ENCODE data around the gene OGA.

Gene OGA

DNA sequence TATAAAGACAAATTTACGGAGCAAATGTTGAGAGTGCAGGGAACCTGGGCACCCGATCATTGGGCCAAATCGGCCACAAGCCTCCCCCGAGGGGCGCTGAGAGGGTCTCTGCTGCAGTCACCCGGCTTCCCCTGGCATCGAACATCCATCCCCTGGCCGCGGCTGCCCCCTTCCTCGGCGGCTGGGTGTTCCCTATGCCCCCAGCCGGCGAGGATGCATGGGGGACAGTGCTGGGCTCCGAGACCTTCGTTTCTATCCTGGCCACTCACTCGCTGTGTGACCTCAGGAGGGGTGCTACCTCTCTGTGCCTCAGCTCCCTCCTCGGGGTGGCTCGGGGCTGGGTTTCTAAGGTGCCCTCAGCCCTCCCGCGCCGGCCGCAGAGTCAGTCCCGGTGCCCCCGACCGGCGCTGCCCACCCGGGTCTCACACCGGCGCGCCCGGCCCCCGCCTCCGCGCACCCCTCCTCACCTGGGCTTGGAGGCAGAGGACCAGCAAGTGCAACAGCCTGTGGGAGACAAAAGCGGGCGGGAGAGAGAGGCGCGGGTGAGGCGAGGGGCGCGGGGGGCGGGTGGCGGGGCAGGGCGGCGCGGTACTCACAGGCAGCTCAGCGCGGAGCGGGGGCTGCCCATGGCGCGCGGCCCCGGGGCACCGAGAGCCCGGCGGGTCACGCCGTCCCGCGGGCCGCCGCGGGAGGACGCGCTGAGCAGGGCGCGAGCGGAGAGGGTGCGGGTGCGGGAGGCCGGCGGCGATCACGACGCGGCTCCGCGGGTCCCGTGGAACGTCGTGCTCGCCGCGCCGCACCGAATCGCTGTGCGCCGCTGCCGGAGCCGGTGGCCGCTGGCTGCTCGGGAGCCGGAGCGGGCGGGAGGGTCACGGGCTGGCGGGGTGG is 42.7 kb downstream of the OGA start, which contains the start of gene FGF8:
Gene FGF8, minus strand, starts transcription at position 842 of the 888 bp plus-strand sequence. Its CDS starts 214 bp downstream, at position 628.
- no peak for DNase-seq (ENCODE audit: low read depth in 2 of 2)

DNA sequence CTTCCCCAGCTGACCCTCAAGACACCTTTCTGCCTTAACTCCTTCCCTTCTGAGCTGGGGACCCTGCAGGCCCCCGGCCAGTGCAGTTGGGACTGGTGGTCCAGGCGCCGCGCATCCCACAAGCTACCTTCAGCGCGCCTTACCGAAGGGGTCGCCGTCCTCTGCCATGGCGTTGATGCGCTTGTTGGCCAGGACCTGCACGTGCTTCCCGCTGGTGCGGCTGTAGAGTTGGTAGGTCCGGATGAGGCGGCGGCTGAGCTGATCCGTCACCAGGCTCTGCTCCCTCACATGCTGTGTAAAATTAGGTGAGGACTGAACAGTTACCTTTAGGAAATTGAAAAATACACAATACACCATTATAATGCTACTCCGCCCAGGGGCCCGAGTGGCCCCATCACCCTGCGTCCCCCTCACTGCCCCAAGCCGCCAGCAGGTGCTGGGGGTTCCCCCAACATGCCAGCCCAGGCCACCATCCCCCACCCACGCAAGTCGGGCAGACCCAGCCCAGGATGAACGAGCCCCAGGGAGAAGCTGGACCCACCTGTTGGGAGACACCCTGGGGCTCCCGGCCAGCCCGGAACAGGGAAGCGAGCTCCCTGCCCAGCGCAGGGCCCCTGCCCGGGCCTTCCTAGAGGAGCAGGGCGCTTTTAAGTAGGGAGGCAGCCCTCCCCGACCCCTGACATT is 43.5 kb downstream of the OGA start:
- no peak for DNase-seq (ENCODE audit: low read depth in 2 of 2)

DNA sequence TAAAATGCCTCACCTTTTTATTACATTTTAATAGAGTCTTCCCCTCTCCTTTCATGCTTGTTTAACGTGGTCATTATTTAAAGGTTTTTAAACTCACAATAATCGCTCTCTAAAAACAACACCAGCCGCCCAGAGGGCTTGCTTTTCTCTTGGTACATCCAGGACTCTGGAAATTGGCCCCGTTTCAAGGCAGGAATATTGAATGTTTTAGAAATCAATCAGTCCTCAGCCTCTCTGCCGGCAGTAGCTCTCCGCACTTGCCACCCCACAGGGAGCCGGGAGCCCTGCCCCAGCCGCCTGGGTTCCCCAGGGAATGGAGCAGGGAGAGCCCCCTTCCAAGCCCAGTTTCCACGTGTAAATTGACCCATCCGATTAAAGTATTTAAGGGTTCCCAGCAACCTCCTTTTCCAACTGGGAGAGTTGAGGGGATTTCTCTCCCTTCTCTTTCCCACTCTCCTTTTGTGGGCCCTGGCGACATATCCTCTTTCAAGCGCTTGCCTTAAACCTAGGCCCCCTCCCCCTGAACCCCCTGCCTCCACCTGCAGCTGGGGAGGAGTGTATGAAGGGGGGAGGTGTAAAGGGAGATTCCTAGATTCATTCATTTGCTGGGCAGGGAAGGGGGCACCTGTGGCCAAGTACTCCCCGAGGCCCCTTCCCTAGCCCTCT is 44.2 kb downstream of the OGA start:
- DNase-seq (ENCODE audit: low read depth in 2 of 2), result no peak

DNA sequence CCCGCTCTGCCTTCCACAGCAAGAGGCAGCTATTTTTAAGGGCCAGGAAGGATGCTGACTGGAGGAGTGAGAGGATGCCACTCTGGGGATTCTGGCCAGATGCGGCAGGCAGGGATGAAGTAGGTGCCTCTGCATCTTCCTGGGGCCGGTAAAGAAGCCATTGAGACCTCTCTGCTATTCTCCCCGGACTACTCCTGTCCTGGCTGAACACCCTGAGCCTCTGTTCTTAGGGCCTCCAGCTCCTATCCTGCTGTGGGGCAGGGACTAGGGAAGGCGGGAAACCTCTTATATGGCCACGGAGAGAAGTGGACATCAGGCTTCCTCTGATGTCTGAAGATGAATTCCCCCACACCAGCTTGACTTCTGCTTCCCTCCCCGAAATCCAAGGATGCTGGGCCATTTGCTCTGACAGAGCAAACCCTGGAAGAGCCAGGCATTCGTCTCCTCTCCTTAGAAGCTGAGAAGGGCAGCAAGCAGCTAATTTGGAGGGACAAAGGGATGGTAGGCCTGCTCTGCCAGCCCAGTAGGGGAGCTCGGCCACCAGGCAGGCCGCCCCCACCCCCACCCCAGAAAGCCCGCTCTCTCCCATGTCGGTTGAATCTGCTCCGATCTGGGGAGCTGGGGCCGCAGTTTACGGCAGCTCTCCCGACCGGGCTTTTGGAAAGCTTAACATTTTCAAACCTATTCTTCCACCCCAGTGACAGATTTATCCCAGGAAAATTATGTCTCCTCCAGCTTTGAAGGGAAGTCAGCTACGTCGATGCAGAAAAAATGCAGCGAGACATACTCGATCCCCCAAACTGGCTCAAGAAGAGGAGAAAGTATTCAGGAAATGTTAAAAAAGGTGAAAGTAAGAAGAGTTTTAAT is 45.1 kb downstream of the OGA start:
- DNase-seq (ENCODE audit: low read depth in 2 of 2), result no peak

DNA sequence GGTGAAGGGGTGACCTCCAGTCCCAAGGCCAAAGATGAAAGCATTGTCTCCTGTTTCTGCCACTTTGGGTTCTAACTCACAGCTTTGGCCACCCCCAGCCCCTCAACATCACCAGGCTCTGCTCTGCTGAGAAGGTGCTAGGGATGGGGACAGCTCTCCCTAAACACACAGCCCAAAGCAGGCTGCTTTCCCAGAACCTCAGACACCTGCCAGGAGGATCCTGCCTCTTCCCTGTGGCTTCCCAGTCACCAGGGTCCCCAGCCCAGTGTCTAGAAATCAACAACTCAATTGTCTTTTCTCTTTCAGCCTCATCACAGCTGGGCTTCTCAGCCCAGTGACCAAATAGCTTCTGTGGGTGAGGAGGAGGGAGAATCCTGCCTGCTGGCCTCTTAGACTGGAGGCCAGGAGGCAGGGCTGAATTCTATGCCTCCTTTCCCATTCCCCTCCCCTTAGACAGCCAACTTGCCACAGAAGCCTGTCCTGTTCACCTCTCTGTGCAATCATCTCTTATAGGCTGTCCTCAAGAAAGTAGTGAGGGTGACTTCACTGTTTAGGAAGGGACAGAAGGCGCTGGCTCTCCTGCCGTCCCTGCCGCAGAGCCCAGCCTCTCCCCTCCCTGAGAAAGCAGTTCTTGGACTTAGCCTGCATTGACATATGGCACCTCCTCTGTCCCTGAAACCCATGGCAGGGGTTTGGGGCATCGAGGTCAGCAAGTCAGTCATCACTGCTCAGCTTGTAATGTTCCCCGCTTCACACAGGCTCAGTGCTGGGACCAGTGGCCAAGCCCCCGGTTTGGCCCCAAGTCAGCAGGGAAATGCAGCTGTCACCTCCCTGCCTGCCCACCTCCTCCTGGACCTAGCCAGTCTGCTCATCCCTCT is 46.0 kb downstream of the OGA start:
- no peak for DNase-seq (ENCODE audit: low read depth in 2 of 2)

DNA sequence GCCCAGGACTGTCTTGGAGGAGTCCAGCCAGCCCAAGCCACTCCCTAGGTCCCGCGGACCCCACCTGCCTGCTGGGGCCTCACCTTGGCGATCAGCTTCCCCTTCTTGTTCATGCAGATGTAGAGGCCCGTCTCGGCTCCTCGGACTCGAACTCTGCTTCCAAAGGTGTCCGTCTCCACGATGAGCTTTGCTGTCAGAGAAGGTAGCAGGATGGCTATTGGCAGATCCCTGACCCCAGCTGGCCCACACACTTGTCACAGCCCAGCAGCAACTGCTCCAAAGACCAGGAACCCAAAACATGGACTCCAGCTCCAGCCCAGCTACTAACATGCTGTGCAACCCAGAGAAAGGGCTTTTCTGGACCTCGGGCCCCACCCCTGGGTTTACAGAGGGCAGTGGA is 46.9 kb downstream of the OGA start:
- no peak for DNase-seq (ENCODE audit: low read depth in 2 of 2)

DNA sequence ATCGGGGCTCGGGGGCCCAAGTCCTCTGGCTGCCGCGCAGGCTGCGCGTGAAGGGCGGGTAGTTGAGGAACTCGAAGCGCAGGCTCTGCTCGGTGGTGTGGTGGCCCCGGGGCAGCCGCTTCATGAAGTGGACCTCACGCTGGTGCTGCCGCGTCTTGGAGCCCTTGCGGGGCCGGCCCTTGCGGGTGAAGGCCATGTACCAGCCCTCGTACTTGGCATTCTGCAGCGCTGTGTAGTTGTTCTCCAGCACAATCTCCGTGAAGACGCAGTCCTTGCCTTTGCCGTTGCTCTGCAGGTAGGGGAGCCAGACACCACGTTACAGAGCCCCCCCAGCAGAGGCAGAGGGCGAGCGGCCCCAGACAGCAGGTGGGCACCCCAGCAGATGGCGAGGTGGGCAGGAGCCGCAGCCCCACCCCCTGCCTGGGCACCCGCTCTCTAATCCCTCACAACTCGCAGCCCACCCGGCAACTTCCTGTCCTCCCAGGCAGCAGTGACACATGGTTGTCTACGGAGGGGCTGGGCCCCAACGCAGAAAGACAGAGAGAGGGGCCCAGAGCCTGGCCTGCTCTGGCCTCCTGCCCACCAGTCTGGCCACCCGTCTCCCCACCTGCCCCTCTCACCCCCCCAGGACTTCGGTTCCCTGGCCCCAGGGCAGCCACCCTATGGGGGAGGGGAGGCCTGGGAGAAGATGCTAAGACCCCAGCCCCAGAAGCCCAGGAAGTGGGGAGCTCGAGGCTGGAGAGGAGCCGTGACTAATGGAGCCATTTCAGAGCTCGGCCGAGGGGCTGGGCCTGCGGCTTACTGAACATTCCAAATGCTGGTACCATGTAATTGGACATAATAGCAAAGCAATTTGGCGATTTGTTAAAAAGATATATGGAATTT is 47.7 kb downstream of the OGA start:
- DNase-seq (ENCODE audit: low read depth in 2 of 2), result no peak

DNA sequence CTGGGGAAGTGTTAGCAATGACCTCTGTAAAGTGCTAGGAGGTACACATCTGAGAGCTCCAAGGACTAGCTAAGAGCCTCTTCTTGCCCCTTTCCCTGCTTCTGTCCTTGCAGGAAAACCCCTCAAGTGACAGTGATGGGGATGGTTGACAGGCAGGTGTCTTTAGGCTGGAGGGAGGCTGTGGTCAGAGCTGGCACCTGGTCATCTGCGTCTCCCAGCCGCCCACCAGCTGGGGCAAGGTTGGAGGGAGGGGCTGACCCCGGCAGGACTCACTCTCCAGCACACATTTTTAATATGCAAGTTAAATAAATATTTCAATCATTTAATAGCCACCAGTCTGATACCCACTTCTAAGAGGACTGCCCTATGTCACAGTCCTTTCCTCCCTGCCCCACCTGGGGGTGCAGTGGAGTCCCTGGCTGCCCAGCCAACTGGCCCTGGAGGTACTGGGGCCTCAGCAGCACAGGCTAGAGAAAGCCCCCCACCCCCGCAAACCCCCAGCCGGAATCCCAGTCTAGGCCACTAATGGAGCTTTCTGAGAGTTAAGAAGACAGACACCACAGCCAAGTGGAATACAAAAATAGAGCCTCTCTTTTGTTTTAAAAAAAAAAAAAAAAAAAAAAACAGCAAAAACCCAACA is 48.6 kb downstream of the OGA start:
- DNase-seq (ENCODE audit: low read depth in 2 of 2), result no peak

DNA sequence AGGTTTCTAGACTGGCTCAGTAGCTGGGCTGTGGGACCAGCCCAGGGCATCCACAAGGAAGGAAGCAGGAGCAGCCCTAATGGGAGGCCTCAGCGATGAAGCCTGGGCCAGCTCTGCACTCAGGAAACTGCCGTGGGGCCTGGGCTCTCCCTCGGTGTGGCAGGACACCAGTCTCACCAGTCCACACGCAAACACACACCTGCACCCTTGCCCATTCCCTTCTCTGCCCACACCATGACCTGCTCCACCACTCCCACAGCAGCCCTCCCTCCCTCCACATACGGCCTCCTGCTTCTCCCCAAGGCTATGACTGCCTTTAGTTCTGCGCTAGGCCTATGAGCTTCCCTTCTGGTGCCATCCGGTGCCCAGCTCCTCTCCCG is 49.5 kb downstream of the OGA start:
- no peak for DNase-seq (ENCODE audit: low read depth in 2 of 2)

DNA sequence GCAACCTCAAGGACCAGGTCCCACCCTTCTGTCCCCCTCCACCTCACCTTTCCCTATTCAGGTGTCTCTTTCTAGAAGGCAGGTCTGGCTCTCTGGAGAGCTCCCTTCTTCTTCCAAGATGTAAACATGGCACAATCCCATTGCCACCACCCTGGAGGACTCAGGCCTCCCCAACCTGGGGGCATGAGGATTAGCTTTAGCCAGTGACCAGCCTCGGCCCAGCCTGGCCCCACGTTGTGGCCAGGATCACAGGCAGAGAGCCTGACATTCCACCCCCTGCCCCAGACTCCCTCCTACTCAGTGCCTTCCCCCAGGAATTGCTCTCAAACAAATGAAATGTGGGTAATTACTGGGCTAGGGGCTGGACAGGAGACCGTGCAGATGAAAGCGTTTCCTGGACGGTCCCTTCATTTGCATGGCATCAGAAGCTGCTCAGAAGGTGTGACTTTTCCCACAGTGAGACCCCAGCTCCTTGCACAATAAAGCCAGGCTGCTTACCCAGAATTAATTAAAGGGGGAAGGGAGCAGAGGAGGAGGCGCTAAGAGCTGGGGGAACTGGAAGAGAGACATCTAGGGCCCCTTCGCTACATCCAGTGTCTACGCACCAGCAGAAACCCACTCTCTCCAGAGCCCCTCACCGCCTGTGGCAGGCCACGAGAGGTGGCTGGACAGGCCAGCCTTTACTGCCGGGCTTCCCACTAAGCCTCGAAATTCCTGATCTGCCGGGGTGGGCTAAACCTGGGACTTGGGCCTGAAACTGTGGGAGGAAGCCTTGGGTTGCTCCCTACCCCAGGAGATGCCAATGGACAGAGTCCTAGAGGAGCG is 50.1 kb downstream of the OGA start:
- DNase-seq (ENCODE audit: low read depth in 2 of 2), result no peak

DNA sequence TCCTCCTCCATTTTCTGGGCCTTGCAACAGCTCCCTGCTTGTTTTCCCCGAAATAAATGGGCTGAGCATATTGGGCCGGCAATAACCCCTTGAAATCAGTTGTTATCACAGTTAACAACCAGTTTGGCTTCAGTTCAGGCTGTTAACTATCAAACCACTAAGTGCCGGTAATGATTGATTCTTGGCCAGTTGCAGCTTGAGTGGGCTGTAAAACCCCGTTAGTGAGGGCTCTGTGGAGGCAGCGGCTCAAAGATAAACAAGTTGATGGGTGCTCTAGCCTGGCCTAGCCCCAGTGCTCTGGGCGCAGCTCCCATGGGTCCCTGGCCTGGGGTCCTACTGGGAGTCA is 50.7 kb downstream of the OGA start:
- no peak for DNase-seq (ENCODE audit: low read depth in 2 of 2)

DNA sequence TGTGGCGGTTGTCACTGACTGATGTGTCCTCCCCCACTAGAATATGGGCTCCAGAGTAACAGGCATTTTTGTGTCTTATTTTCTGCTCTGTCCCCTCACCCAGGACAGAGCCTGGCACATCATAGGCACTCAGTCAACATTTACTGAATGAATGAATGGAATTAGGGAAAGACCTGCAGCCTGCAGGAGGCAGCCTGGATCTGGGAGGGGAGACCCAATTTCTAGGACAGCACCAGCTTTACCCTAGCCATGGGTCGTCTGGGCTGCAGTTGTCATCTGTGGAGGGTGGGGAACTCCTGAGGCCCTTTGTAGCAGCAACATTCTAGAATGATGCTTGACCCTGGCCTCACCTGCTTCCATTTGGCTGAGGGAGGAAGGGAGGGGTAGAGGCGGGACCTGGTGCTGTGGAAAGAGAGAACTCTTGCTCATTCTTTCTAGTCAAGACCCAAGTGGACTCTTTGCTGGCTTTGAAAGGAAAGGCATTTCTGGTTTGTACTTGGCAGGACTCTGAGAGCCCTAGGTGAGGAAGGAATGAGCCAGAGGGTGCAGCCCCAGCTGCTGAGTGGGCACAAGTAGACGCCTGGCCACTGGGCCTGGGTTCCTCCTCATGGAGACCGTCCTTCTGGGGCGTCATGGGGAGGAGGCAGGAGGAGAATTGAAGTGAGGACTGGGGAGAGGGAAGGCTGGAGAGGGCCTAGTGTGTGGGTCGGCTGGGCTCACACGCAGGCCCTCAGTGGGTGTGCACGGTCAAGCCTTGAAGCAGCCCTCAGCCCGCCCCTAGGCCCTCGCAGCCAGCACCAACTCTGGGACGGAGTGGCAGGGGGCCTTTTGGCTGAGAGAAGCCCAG is 51.3 kb downstream of the OGA start:
- no peak for DNase-seq (ENCODE audit: low read depth in 2 of 2)

DNA sequence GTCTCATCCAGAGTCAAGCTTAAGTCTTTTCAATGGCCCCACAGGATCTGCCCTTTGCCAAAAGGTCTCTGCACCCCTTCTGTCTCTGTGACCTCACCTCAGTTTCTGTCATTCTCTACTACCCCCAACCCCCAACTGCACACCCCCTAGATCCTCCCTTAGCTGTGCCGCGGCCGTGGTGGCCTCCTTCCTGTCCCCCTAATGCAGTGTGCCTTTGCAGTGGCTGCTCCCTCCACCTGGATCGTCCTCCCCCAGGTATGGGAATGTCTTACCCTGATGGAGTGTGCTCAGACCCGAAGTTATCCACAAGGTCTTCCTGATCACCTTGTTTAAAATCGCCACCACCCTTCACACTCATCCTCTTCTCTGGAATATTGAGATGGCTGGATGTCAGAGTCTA is 51.9 kb downstream of the OGA start:
- DNase-seq (ENCODE audit: low read depth in 2 of 2), result no peak

DNA sequence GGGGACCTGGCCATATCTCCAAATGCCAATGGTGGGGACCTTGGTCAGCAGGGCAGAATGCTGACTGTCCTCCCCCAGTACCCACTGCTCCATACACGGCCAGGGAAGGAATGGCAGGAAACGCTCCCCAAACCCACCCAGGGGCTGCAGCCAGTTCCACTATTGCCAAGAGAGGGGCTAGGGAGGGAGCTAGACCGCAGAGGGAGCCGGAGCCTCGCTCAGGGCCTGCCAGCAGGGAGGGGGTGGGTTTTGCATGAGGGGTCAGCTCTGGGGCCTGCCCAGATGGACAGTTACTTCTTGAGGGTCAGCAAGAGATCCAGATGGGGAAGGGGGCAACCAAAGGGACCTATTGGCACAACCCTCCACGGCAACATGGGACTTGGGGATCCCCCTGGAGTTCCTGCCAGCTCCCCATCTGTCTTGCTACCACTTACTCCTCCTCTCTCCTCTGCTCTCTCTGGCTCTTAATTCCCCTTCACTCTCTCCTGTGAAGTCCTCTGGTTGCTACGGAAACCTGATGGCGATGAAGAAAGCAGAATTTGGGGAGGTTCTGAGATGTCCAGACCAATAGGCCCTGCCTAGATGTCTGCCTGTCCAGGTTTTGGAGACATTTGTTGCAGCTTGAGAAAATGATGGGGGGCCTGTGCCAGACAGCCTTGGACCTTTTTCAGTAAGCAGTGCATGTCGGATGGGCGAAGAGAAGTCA is 55.0 kb downstream of the OGA start:
- no peak for DNase-seq (ENCODE audit: low read depth in 2 of 2)

DNA sequence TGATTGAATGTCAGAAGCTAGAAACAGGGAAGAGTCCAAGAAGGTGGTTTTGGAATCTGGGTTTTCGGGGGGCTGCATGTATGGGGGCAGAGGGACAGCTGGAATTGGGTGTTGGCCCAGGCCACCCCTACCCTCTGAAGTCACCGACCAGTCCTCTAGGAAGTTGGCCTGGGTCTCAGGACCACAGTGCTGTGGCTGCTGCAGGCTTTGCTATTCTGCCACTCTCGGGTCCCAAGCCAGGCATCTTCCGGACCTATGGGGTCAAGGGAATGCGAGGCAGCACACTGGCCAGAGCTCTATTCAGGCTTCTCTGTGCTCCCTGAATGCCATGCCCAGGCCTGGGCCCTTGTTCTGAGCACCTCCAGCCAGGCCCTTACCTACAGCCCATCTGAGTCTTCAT is 55.5 kb downstream of the OGA start:
- no peak for DNase-seq (ENCODE audit: low read depth in 2 of 2)

DNA sequence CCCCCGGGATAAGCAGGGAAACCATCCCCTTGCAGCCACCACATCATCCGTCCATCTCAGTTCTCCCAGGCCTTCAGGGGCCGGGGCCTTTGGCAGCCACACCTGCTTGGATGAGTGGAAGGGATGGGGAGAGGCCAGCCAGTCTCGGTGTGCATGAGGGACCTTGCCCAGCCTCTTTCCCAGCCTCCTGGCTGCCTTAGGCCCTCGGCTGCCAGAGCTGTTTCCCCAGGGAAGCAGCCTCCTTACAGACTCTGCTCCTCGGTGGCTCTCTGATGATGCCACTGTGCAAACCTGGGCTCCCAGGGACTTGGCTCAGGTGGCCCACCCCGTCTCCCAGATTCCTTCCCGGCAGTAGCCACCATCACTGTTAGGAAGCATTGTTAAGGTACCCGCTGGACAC is 57.0 kb downstream of the OGA start:
- DNase-seq (ENCODE audit: low read depth in 2 of 2), result no peak

DNA sequence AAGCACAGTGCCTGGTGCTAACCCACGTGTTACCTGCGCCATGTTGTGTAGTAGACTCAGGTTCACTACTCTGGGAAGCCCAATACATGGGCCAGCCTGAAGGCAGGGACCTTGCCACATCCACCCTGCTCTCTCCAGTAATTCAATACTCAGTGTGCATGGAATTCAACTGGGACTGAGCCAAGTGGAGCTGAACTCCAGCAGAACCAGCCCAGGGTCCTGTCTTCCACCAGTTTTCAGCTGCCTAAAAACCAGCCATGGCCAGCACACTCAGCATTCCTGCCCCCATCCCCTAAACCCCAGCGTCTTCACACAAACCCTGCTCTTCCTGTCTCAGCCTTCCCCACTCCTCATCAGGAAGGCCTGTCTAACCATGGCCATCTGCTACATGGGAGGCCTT is 57.7 kb downstream of the OGA start:
- DNase-seq (ENCODE audit: low read depth in 2 of 2), result no peak
